CD14-positive monocyte (primary cell): ENCODE data around the gene DPH5. TPM values are rescaled to one million over a fixed set of nuclear protein-coding genes. Genes with fewer than 3 reads are reported as not detected.

Experiments
- DNase-seq, 3 donors: peaks; one replicate each; pipeline ENCODE4 v3.0.0-alpha.2; 2011 to 2022
- H2AFZ ChIP-seq: 2 replicates; pipeline ENCODE4 v1.6.0; 2012; ENCODE audit warnings: mild to moderate bottlenecking, low read depth, low read length, inconsistent platforms; ENCODE audit not compliant: insufficient read depth, poor library complexity, severe bottlenecking
- H3K27ac ChIP-seq, 2 donors: 1 replicate in 1 of 2; 2 replicates in 1 of 2; pipeline ENCODE4 v1.5.1; 2012 to 2013; ENCODE audit warnings: low read length in 2 of 2, control low read depth in 1 of 2, inconsistent platforms in 1 of 2, low read depth in 1 of 2, mild to moderate bottlenecking in 1 of 2
- H3K27me3 ChIP-seq, 2 donors: one replicate each; pipeline versions ENCODE4 v1.6.0 to v1.6.1; 2011 to 2013; ENCODE audit warnings: low read length in 2 of 2; ENCODE audit not compliant: control insufficient read depth in 2 of 2, insufficient read depth in 2 of 2
- H3K36me3 ChIP-seq, 2 donors: replicated peaks in 1 of 2; 1 replicate in 1 of 2; 2 replicates in 1 of 2; pipeline versions ENCODE4 v1.5.1 to v1.6.1; 2012 to 2013; ENCODE audit warnings: low read length in 2 of 2, control low read depth in 1 of 2, inconsistent platforms in 1 of 2, mild to moderate bottlenecking in 1 of 2; ENCODE audit not compliant: insufficient read depth in 2 of 2, control insufficient read depth in 1 of 2
- H3K4me1 ChIP-seq, 2 donors: 1 replicate in 1 of 2; 2 replicates in 1 of 2; pipeline versions ENCODE4 v1.5.1 to v1.6.1; 2012 to 2013; ENCODE audit warnings: low read length in 2 of 2, control low read depth in 1 of 2, inconsistent platforms in 1 of 2, mild to moderate bottlenecking in 1 of 2, moderate library complexity in 1 of 2; ENCODE audit not compliant: insufficient read depth in 2 of 2, control insufficient read depth in 1 of 2
- H3K4me2 ChIP-seq: replicated peaks from 2 replicates; pipeline ENCODE3; 2012; ENCODE audit warnings: low read length, moderate library complexity, mild to moderate bottlenecking; ENCODE audit not compliant: poor library complexity, severe bottlenecking; ENCODE audit errors: extremely low read depth
- H3K4me3 ChIP-seq, 3 experiments: fragments of 200-600 bp in 1 of 3; sonication (generic) in 1 of 3; replicated peaks in 1 of 3; 1 replicate in 2 of 3; 2 replicates in 1 of 3; pipeline ENCODE4 v1.5.1; 2011 to 2013; ENCODE audit warnings: low read length in 3 of 3, mild to moderate bottlenecking in 3 of 3, control low read depth in 2 of 3, low read depth in 2 of 3, inconsistent platforms in 1 of 3, moderate library complexity in 1 of 3
- H3K79me2 ChIP-seq: 2 replicates; pipeline ENCODE4 v1.6.0; 2012; ENCODE audit warnings: mild to moderate bottlenecking, control low read depth, inconsistent platforms, low read length, moderate library complexity; ENCODE audit not compliant: insufficient read depth
- H3K9ac ChIP-seq: 2 replicates; pipeline ENCODE4 v1.6.0; 2017; ENCODE audit warnings: low read length, mild to moderate bottlenecking; ENCODE audit not compliant: insufficient read depth, poor library complexity, severe bottlenecking
- H3K9me3 ChIP-seq, 2 donors: replicated peaks in 1 of 2; 1 replicate in 1 of 2; 2 replicates in 1 of 2; pipeline versions ENCODE4 v1.5.1 to v1.6.1; 2012 to 2013; ENCODE audit warnings: low read length in 2 of 2, control low read depth in 1 of 2; ENCODE audit not compliant: control insufficient read depth in 1 of 2, insufficient read depth in 1 of 2
- H4K20me1 ChIP-seq: 2 replicates; pipeline ENCODE4 v1.6.0; 2012; ENCODE audit warnings: mild to moderate bottlenecking, low read length, control low read depth, moderate library complexity; ENCODE audit not compliant: insufficient read depth
- H3K27ac Mint-ChIP-seq, 7 donors: one replicate each; pipeline ENCODE4 v1.8.0; 2020; ENCODE audit warnings: mild to moderate bottlenecking in 7 of 7, mixed read lengths in 7 of 7, moderate library complexity in 6 of 7, inconsistent platforms in 2 of 7
- H3K27me3 Mint-ChIP-seq, 3 donors: one replicate each; pipeline ENCODE4 v1.8.0; 2021 to 2022; ENCODE audit warnings: low read depth in 3 of 3, mild to moderate bottlenecking in 3 of 3, mixed read lengths in 3 of 3, moderate library complexity in 3 of 3, inconsistent platforms in 1 of 3
- H3K36me3 Mint-ChIP-seq, 2 donors: one replicate each; pipeline ENCODE4 v1.8.0; 2020; ENCODE audit warnings: mixed read lengths in 2 of 2, inconsistent platforms in 1 of 2, mild to moderate bottlenecking in 1 of 2
- H3K4me1 Mint-ChIP-seq: one replicate; pipeline ENCODE4 v1.8.0; 2020; ENCODE audit warnings: mild to moderate bottlenecking, mixed read lengths
- H3K4me3 Mint-ChIP-seq, 2 donors: one replicate each; pipeline ENCODE4 v1.8.0; 2020; ENCODE audit warnings: mild to moderate bottlenecking in 2 of 2, mixed read lengths in 2 of 2, moderate library complexity in 1 of 2
- H3K9me3 Mint-ChIP-seq, 7 donors: one replicate each; pipeline ENCODE4 v1.8.0; 2020 to 2022; ENCODE audit warnings: mixed read lengths in 7 of 7, mild to moderate bottlenecking in 6 of 7, moderate library complexity in 6 of 7, inconsistent platforms in 2 of 7
- WGBS: methylation state at CpG from one replicate; pipeline ENCODE4 v1.1.5; 2013; ENCODE audit warnings: missing lambda C conversion rate; ENCODE audit not compliant: insufficient coverage; 5-methylcytosine and 5-hydroxymethylcytosine counted together
- intact Hi-C, 2 donors: fragments of 100-400 bp; cut with micrococcal nuclease; formaldehyde crosslinking; loops; one replicate each; pipeline versions ENCODE4 v1.15.0 to v1.15.1; 2023
- polyA plus RNA-seq, 3 donors: library from polyadenylated mRNA; depleted of rRNA in 1 of 3; unstranded in 2 of 3; stranded (reverse) in 1 of 3; fragments of 300-500 nt in 2 of 3; fragments of >200 nt in 1 of 3; fragmentation: Illumina TruSeq in 2 of 3; gene quantifications; 1 replicate in 2 of 3; 2 replicates in 1 of 3; pipeline ENCODE4 v1.2.3, GENCODE V29; 2012 to 2021
- TF ChIP-seq, protein P1 (sequence below): fragments of 200-600 bp; IDR thresholded peaks from one replicate; pipeline ENCODE4 v1.8.0; 2022; ENCODE audit warnings: antibody characterized with exemption, mild to moderate bottlenecking

Gene DPH5
- polyA plus RNA-seq, 3 donors, result 10.3 to 14.3 (median 12.0) TPM

DNA sequence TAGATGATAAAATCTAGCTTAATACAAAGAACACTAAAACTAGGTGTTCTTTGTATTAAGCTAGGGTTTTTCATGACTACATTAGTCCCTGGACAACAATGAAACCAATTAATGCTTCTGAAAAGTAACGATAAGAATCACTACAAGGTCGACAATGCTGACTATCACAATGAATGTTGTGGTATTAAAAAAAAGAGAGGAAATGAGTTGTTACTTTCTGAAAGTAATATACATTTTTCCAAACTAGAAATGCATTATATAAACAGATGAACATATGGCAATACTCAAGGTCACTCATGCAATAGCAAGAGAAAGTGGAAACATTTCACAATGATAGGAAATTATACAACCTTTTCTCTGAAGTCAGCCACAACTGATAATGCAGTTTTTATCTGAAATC is 19.0 kb downstream of the DPH5 start:
- Histone ChIP-seq H3K9me3 (no peaks in the 10 kb centered on the region), H3K27ac (peak overlapping the region in 1 of 2 donors; percentile 67), H3K27me3 (no peaks in the 10 kb centered on the region), H4K20me1 (no peaks in the 10 kb centered on the region), H3K4me3 (no peak overlapping the region), H2AFZ (no peak overlapping the region), H3K79me2 (no peaks in the 10 kb centered on the region), H3K4me1 (peaks cover 38 to 57% of the 10 kb centered on the region in 2 donors), H3K36me3 (peaks cover 3 to 7% of the 10 kb centered on the region in 2 donors), H3K4me2 (peak overlapping the region; percentile 8), H3K9ac (no peak overlapping the region)
- Mint-ChIP-seq H3K27ac (peak overlapping the region in 2 of 7 donors; percentile 54 to 66), H3K9me3 (no peaks in the 10 kb centered on the region), H3K27me3 (peaks cover 0 to 1% (median 0%) of the 10 kb centered on the region in 3 donors), H3K36me3 (peaks cover 9 to 18% of the 10 kb centered on the region in 2 donors), H3K4me1 (peaks cover 51% of the 10 kb centered on the region), H3K4me3 (no peak overlapping the region)
- TF ChIP-seq, protein P1, sequence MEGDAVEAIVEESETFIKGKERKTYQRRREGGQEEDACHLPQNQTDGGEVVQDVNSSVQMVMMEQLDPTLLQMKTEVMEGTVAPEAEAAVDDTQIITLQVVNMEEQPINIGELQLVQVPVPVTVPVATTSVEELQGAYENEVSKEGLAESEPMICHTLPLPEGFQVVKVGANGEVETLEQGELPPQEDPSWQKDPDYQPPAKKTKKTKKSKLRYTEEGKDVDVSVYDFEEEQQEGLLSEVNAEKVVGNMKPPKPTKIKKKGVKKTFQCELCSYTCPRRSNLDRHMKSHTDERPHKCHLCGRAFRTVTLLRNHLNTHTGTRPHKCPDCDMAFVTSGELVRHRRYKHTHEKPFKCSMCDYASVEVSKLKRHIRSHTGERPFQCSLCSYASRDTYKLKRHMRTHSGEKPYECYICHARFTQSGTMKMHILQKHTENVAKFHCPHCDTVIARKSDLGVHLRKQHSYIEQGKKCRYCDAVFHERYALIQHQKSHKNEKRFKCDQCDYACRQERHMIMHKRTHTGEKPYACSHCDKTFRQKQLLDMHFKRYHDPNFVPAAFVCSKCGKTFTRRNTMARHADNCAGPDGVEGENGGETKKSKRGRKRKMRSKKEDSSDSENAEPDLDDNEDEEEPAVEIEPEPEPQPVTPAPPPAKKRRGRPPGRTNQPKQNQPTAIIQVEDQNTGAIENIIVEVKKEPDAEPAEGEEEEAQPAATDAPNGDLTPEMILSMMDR, result no peak
- intact Hi-C loops, result no loop called here
- WGBS, result no CpG with 5 or more reads among the region's 2 CpGs
- DNase-seq, result peak in 1 of 3 donors; percentile 33

DNA sequence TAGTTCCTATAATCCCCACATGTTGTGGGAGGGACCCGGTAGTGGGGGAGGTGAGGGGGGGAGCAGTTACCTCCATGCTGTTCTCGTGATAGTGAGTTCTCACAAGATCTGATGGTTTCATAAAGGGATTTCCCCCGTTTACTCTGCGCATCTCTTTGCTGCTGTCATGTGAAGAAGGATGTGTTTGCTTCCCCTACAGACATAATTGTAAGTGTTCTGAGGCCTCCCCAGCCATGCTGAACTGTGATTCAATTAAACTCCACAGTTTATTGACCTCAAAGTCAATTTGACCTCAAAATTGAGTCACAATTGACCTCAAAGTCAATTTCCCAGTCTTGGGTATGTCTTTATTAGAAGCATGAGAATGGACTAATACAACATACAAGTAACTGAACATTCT is 19.7 kb downstream of the DPH5 start:
- Mint-ChIP-seq H3K27ac (peak overlapping the region in 5 of 7 donors; percentile 19 to 54 (median 35)), H3K9me3 (no peaks in the 10 kb centered on the region), H3K27me3 (peaks cover 0 to 1% (median 0%) of the 10 kb centered on the region in 3 donors), H3K36me3 (peaks cover 11 to 20% of the 10 kb centered on the region in 2 donors), H3K4me1 (peaks cover 51% of the 10 kb centered on the region), H3K4me3 (no peak overlapping the region)
- H3K27me3 ChIP-seq, result no peaks in the 10 kb centered on the region
- no peaks in the 10 kb centered on the region for H3K79me2 ChIP-seq
- intact Hi-C loops, result no loop called here
- H2AFZ ChIP-seq, result no peak overlapping the region
- H3K36me3 ChIP-seq, result peaks cover 2 to 3% of the 10 kb centered on the region in 2 donors
- no peak overlapping the region for H3K9ac ChIP-seq
- no peak overlapping the region for H3K4me2 ChIP-seq
- DNase-seq, result peak in 1 of 3 donors; percentile 18
- H3K27ac ChIP-seq, result peak overlapping the region in 1 of 2 donors; percentile 67
- no peaks in the 10 kb centered on the region for H4K20me1 ChIP-seq
- H3K9me3 ChIP-seq, result no peaks in the 10 kb centered on the region
- H3K4me1 ChIP-seq, result peaks cover 38 to 58% of the 10 kb centered on the region in 2 donors
- TF ChIP-seq, protein P1, result no peak
- no peak overlapping the region for H3K4me3 ChIP-seq
- WGBS, result 100% methylated on average over 2 of the region's 4 CpGs
